Activated CD4-positive, alpha-beta memory T cell treated with anti-CD3 and anti-CD28 coated beads, Interleukin-2, amount 10 ng/mL, durations not matched to agents 7 days and 5 days (primary cell): ENCODE data around the gene MLYCD. TPM values are rescaled to one million over a fixed set of nuclear protein-coding genes. Genes with fewer than 3 reads are reported as not detected.

Experiments used
- CTCF ChIA-PET: fragments of 350-600 bp; sonication (Branson Sonifier 250); formaldehyde crosslinking; loops from one replicate; lab custom pipeline; 2021; ENCODE audit warnings: antibody characterized with exemption, inconsistent platforms; lab: Charles Lee
- POLR2A ChIA-PET: fragments of 350-600 bp; sonication (Branson Sonifier 250); formaldehyde crosslinking; loops from one replicate; lab custom pipeline; 2021; ENCODE audit warnings: antibody characterized with exemption; lab: Charles Lee
- DNase-seq: peaks from one replicate; pipeline ENCODE4 v3.0.0-alpha.2; 2020
- H3K27ac Mint-ChIP-seq: one replicate; pipeline ENCODE4 v1.8.0; 2021; ENCODE audit warnings: mild to moderate bottlenecking, mixed read lengths
- H3K27me3 Mint-ChIP-seq: one replicate; pipeline ENCODE4 v1.8.0; 2021; ENCODE audit warnings: mixed read lengths
- H3K36me3 Mint-ChIP-seq: one replicate; pipeline ENCODE4 v1.8.0; 2021; ENCODE audit warnings: low read depth, mixed read lengths
- H3K4me1 Mint-ChIP-seq: one replicate; pipeline ENCODE4 v1.8.0; 2021; ENCODE audit warnings: mixed read lengths
- H3K4me3 Mint-ChIP-seq: one replicate; pipeline ENCODE4 v1.8.0; 2021; ENCODE audit warnings: mild to moderate bottlenecking, mixed read lengths
- H3K9me3 Mint-ChIP-seq: one replicate; pipeline ENCODE4 v1.8.0; 2021; ENCODE audit warnings: mixed read lengths
- total RNA-seq, 2 experiments: library from RNA; stranded (reverse); gene quantifications; one replicate each; pipeline ENCODE4 v1.2.3, GENCODE V29; 2021

Gene MLYCD
- total RNA-seq, 2 experiments from 2014 or later: 3.5 to 4.0 TPM

- DNase-seq: no peak
- Mint-ChIP-seq H3K9me3 (no peaks in the 10 kb centered on the region), H3K27me3 (peaks cover 13% of the 10 kb centered on the region), H3K36me3 (no peaks in the 10 kb centered on the region), H3K27ac (no peak overlapping the region), H3K4me1 (peaks cover 2% of the 10 kb centered on the region), H3K4me3 (no peak overlapping the region)
- POLR2A ChIA-PET: no interaction called here
- CTCF ChIA-PET: interaction anchor here (1.7 kb wide), 1 partner anchor 218 kb away, joined by 5 read pairs; the partner anchor contains the start of gene TAF1C
Observed at GRCh38 chr16:83968891-83969649, 70.2 kb downstream of the MLYCD start.

GRCh38 chr16:83969771-83970429, 71.0 kb downstream of the MLYCD start:
- no peak for DNase-seq
- no peaks in the 10 kb centered on the region for H3K36me3 Mint-ChIP-seq
- peaks cover 13% of the 10 kb centered on the region for H3K27me3 Mint-ChIP-seq
- peaks cover 2% of the 10 kb centered on the region for H3K4me1 Mint-ChIP-seq
- no peak overlapping the region for H3K27ac Mint-ChIP-seq
- no peaks in the 10 kb centered on the region for H3K9me3 Mint-ChIP-seq
- ChIA-PET POLR2A (interaction anchor here (0.7 kb wide), 1 partner anchor 89 kb away, joined by 4 read pairs; no protein-coding TSS in a partner anchor), CTCF (interaction anchor here (1.7 kb wide), 1 partner anchor 217 kb away, joined by 5 read pairs; the partner anchor contains the start of gene TAF1C)
- H3K4me3 Mint-ChIP-seq: no peak overlapping the region

- ChIA-PET CTCF (interaction anchor here (1.7 kb wide), 1 partner anchor 217 kb away, joined by 5 read pairs; the partner anchor contains the start of gene TAF1C), POLR2A (interaction anchor here (0.5 to 0.7 kb wide), 2 partner anchors 89 to 123 kb away, joined by 3 to 4 read pairs; no protein-coding TSS in a partner anchor)
- H3K27ac Mint-ChIP-seq: no peak overlapping the region
- no peaks in the 10 kb centered on the region for H3K36me3 Mint-ChIP-seq
- peaks cover 2% of the 10 kb centered on the region for H3K4me1 Mint-ChIP-seq
- H3K9me3 Mint-ChIP-seq: no peaks in the 10 kb centered on the region
- no peak overlapping the region for H3K4me3 Mint-ChIP-seq
- DNase-seq: no peak
- peaks cover 13% of the 10 kb centered on the region for H3K27me3 Mint-ChIP-seq
Observed at GRCh38 chr16:83970430-83970815, 71.5 kb downstream of the MLYCD start.

GRCh38 chr16:83971165-83972130, 72.5 kb downstream of the MLYCD start:
- Mint-ChIP-seq H3K4me3 (no peak overlapping the region), H3K9me3 (no peaks in the 10 kb centered on the region), H3K4me1 (peaks cover 2% of the 10 kb centered on the region), H3K27ac (no peak overlapping the region), H3K27me3 (peaks cover 13% of the 10 kb centered on the region), H3K36me3 (no peaks in the 10 kb centered on the region)
- CTCF ChIA-PET: interaction anchor here (0.8 kb wide), 1 partner anchor 37 kb away, joined by 3 read pairs; no protein-coding TSS in a partner anchor
- POLR2A ChIA-PET: no interaction called here
- DNase-seq: no peak

GRCh38 chr16:83972256-83973008, 73.5 kb downstream of the MLYCD start:
- Mint-ChIP-seq H3K27me3 (peaks cover 13% of the 10 kb centered on the region), H3K9me3 (no peaks in the 10 kb centered on the region), H3K27ac (no peak overlapping the region), H3K4me1 (peaks cover 2% of the 10 kb centered on the region), H3K36me3 (no peaks in the 10 kb centered on the region), H3K4me3 (no peak overlapping the region)
- POLR2A ChIA-PET: no interaction called here
- CTCF ChIA-PET: no interaction called here
- DNase-seq: no peak

- Mint-ChIP-seq H3K36me3 (no peaks in the 10 kb centered on the region), H3K4me1 (no peaks in the 10 kb centered on the region), H3K27me3 (peaks cover 10% of the 10 kb centered on the region), H3K27ac (no peak overlapping the region), H3K9me3 (no peaks in the 10 kb centered on the region), H3K4me3 (no peak overlapping the region)
- ChIA-PET POLR2A (no interaction called here), CTCF (no interaction called here)
- DNase-seq: no peak
Observed at GRCh38 chr16:83973077-83973476, 74.2 kb downstream of the MLYCD start.

GRCh38 chr16:83973581-83974385, 74.9 kb downstream of the MLYCD start:
- POLR2A ChIA-PET: no interaction called here
- Mint-ChIP-seq H3K27ac (no peak overlapping the region), H3K4me3 (no peak overlapping the region), H3K9me3 (peaks cover 6% of the 10 kb centered on the region), H3K4me1 (no peaks in the 10 kb centered on the region), H3K36me3 (no peaks in the 10 kb centered on the region), H3K27me3 (peaks cover 10% of the 10 kb centered on the region)
- CTCF ChIA-PET: no interaction called here
- no peak for DNase-seq

- POLR2A ChIA-PET: no interaction called here
- no peak overlapping the region for H3K4me3 Mint-ChIP-seq
- H3K36me3 Mint-ChIP-seq: no peaks in the 10 kb centered on the region
- no peaks in the 10 kb centered on the region for H3K4me1 Mint-ChIP-seq
- CTCF ChIA-PET: no interaction called here
- no peak for DNase-seq
- H3K27me3 Mint-ChIP-seq: peaks cover 8% of the 10 kb centered on the region
- peaks cover 9% of the 10 kb centered on the region for H3K9me3 Mint-ChIP-seq
- H3K27ac Mint-ChIP-seq: no peak overlapping the region
Observed at GRCh38 chr16:83974475-83974874, 75.6 kb downstream of the MLYCD start.

GRCh38 chr16:83975590-83976260, 76.8 kb downstream of the MLYCD start:
- peaks cover 9% of the 10 kb centered on the region for H3K9me3 Mint-ChIP-seq
- DNase-seq: no peak
- H3K4me3 Mint-ChIP-seq: no peak overlapping the region
- no peaks in the 10 kb centered on the region for H3K36me3 Mint-ChIP-seq
- peaks cover 2% of the 10 kb centered on the region for H3K27me3 Mint-ChIP-seq
- ChIA-PET CTCF (no interaction called here), POLR2A (no interaction called here)
- no peaks in the 10 kb centered on the region for H3K4me1 Mint-ChIP-seq
- no peak overlapping the region for H3K27ac Mint-ChIP-seq
